DND-41 (cell line): ENCODE measurements around the gene CSHL1.
"Not testable (repeated sequence)": the region's sequence is repeated elsewhere in the genome, so short reads cannot be mapped to it uniquely, and the experiment has no call there.

Source experiments
- EZH2 ChIP-seq: IDR thresholded peaks from 3 replicates; pipeline ENCODE4 v1.6.1; 2012; ENCODE audit warnings: borderline replicate concordance, low read depth, mild to moderate bottlenecking, moderate library complexity, low read length, inconsistent platforms; ENCODE audit not compliant: severe bottlenecking
- TF ChIP-seq, protein P1 (sequence below): IDR thresholded peaks from 2 replicates; pipeline ENCODE4 v1.5.1; 2012; ENCODE audit warnings: borderline replicate concordance, low read length, moderate library complexity, mild to moderate bottlenecking; ENCODE audit not compliant: poor library complexity, severe bottlenecking; ENCODE audit errors: extremely low read depth

DNA sequence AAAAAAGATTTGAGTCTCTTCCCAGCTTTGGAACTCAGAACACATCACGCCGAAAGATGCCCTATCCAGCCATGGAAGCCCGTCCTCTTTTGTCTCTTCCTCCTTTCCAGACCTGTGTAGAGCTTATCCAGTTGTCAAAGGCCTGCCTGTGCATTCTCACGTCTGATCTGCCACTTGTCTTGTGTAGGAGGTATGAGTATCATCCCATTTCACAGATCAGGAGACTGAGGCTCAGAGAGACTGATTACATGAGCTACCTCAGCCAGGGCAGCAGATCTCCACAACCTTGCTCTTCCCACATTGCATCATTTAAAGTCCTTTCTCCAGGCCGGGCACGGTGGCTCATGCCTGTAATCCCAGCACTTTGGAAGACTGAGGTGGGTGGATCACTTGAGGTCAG lies 36.4 kb downstream of the CSHL1 start:
- not testable (repeated sequence) for TF ChIP-seq EZH2
- TF ChIP-seq, protein P1, sequence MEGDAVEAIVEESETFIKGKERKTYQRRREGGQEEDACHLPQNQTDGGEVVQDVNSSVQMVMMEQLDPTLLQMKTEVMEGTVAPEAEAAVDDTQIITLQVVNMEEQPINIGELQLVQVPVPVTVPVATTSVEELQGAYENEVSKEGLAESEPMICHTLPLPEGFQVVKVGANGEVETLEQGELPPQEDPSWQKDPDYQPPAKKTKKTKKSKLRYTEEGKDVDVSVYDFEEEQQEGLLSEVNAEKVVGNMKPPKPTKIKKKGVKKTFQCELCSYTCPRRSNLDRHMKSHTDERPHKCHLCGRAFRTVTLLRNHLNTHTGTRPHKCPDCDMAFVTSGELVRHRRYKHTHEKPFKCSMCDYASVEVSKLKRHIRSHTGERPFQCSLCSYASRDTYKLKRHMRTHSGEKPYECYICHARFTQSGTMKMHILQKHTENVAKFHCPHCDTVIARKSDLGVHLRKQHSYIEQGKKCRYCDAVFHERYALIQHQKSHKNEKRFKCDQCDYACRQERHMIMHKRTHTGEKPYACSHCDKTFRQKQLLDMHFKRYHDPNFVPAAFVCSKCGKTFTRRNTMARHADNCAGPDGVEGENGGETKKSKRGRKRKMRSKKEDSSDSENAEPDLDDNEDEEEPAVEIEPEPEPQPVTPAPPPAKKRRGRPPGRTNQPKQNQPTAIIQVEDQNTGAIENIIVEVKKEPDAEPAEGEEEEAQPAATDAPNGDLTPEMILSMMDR: not testable (repeated sequence)
